PC-9 (cell line): ENCODE results near the gene SMIM43. TPM values are rescaled to one million over a fixed set of nuclear protein-coding genes. Genes with fewer than 3 reads are reported as not detected.

ENCODE experiments used
- BruUV-seq: library from RNA; stranded (reverse); fragments of 400-500 nt; replicated peaks from 2 replicates; lab custom pipeline; 2021; lab: Mats Ljungman, UMichigan
- CTCF ChIA-PET: fragments of 300-600 bp; sonication (Branson Sonifier 250); formaldehyde crosslinking; loops from one replicate; lab custom pipeline; 2022; ENCODE audit warnings: antibody characterized with exemption; lab: Charles Lee
- POLR2A ChIA-PET: fragments of 300-600 bp; sonication (Branson Sonifier 250); formaldehyde crosslinking; loops from one replicate; lab custom pipeline; 2022; ENCODE audit warnings: antibody characterized with exemption; ENCODE audit not compliant: unreplicated experiment; lab: Charles Lee
- DNase-seq, 2 experiments: peaks; one replicate each; pipeline versions ENCODE4 v3.0.0 to v3.0.0-alpha.2; 2015 to 2022; ENCODE audit warnings: mixed read lengths in 1 of 2
- H2AFZ ChIP-seq: fragments of 200-600 bp; sonication (generic); 2 replicates; pipeline ENCODE4 v1.8.1; 2017; ENCODE audit warnings: antibody characterized with exemption
- H3F3A ChIP-seq: fragments of 200-600 bp; sonication (generic); 2 replicates; pipeline ENCODE4 v1.8.1; 2017; ENCODE audit warnings: antibody characterized with exemption, mild to moderate bottlenecking, low read depth; ENCODE audit not compliant: insufficient read depth
- H3K27ac ChIP-seq: fragments of 200-600 bp; sonication (generic); 2 replicates; pipeline ENCODE4 v1.6.1; 2016; ENCODE audit warnings: mixed run types
- H3K27me3 ChIP-seq: fragments of 200-600 bp; sonication (generic); 2 replicates; pipeline ENCODE4 v1.6.1; 2016; ENCODE audit warnings: low read depth, mixed run types; ENCODE audit not compliant: insufficient read depth
- H3K36me3 ChIP-seq: fragments of 200-600 bp; sonication (generic); 2 replicates; pipeline ENCODE4 v1.6.1; 2016; ENCODE audit warnings: low read depth, mixed run types
- H3K4me1 ChIP-seq: fragments of 200-600 bp; sonication (generic); replicated peaks from 2 replicates; pipeline ENCODE4 v1.6.1; 2016; ENCODE audit warnings: mixed run types; ENCODE audit not compliant: insufficient read depth
- H3K4me2 ChIP-seq: fragments of 200-600 bp; sonication (generic); 2 replicates; pipeline ENCODE4 v1.6.1; 2017; ENCODE audit warnings: mixed run types
- H3K4me3 ChIP-seq: fragments of 200-600 bp; sonication (generic); 2 replicates; pipeline ENCODE4 v1.6.1; 2016; ENCODE audit warnings: mixed run types
- H3K79me2 ChIP-seq: fragments of 200-600 bp; sonication (generic); 2 replicates; pipeline ENCODE4 v1.6.1; 2017; ENCODE audit warnings: low read depth, mixed run types
- H3K9me2 ChIP-seq: fragments of 200-600 bp; sonication (generic); 2 replicates; pipeline ENCODE4 v1.8.1; 2017; ENCODE audit warnings: mild to moderate bottlenecking; ENCODE audit not compliant: insufficient read depth
- H3K9me3 ChIP-seq: fragments of 200-600 bp; sonication (generic); 2 replicates; pipeline ENCODE4 v1.8.1; 2016; ENCODE audit warnings: low read depth; ENCODE audit not compliant: insufficient read depth
- H4K20me1 ChIP-seq: fragments of 200-600 bp; sonication (generic); 2 replicates; pipeline ENCODE4 v1.8.1; 2017; ENCODE audit not compliant: insufficient read depth
- CTCF ChIP-seq: fragments of 200-600 bp; sonication (generic); conservative IDR thresholded peaks from 2 replicates; pipeline ENCODE4 v1.6.1; 2017; ENCODE audit warnings: mixed run types, antibody characterized with exemption, mild to moderate bottlenecking, moderate library complexity
- EZH2 ChIP-seq: fragments of 200-600 bp; sonication (generic); IDR thresholded peaks from 2 replicates; pipeline ENCODE4 v1.8.0; 2017; ENCODE audit warnings: antibody characterized with exemption, low read depth
- intact Hi-C: fragments of 100-400 bp; cut with micrococcal nuclease; formaldehyde crosslinking; loops from one replicate; pipeline ENCODE4 v1.10.0; 2022; ENCODE audit not compliant: unreplicated experiment
- total RNA-seq: library from RNA; stranded (reverse); gene quantifications from 2 replicates; pipeline ENCODE4 v1.2.3, GENCODE V29; 2021

Gene SMIM43
- total RNA-seq, 1 experiment from 2014 or later = not detected

- CTCF ChIA-PET = no interaction called here
- no TSS peak for BruUV-seq
Observed at GRCh38 chr4:121789455-121789854, 24.5 kb upstream of the SMIM43 start.

GRCh38 chr4:121788896-121789295, 23.9 kb upstream of the SMIM43 start:
- POLR2A ChIA-PET = no interaction called here
- TF ChIP-seq CTCF = no peak
- TF ChIP-seq EZH2 = no peak
- no peak overlapping the region for H3K4me2 ChIP-seq

More at GRCh38 chr4:121789455-121789854, 24.5 kb upstream of the SMIM43 start:
- Histone ChIP-seq H3K36me3 (no peaks in the 10 kb centered on the region), H3K4me3 (no peak overlapping the region), H3K4me1 (peaks cover 23% of the 10 kb centered on the region), H2AFZ (no peak overlapping the region), H3K9me2 (no peaks in the 10 kb centered on the region), H3K9me3 (no peaks in the 10 kb centered on the region), H3K27ac (no peak overlapping the region), H3K27me3 (no peaks in the 10 kb centered on the region), H4K20me1 (no peaks in the 10 kb centered on the region), H3K4me2 (0 out of 2 replicates have a peak overlapping the region, but pooled peaks have one; percentile 8), H3F3A (no peaks in the 10 kb centered on the region), H3K79me2 (no peaks in the 10 kb centered on the region)
- TF ChIP-seq CTCF = no peak
- no peak for TF ChIP-seq EZH2
- intact Hi-C loops = no loop called here
- POLR2A ChIA-PET = no interaction called here
- no peak for DNase-seq

GRCh38 chr4:121786221-121786620, 21.3 kb upstream of the SMIM43 start:
- Histone ChIP-seq H3K4me1 (peaks cover 23% of the 10 kb centered on the region), H3K27ac (no peak overlapping the region), H3K36me3 (no peaks in the 10 kb centered on the region), H3K9me3 (no peaks in the 10 kb centered on the region; the same call in 1 of the 2 replicates), H2AFZ (no peak overlapping the region), H3K9me2 (no peaks in the 10 kb centered on the region), H3K27me3 (no peaks in the 10 kb centered on the region), H3K79me2 (no peaks in the 10 kb centered on the region), H3K4me2 (no peak overlapping the region), H3F3A (no peaks in the 10 kb centered on the region), H4K20me1 (no peaks in the 10 kb centered on the region), H3K4me3 (no peak overlapping the region)
- ChIA-PET POLR2A (no interaction called here), CTCF (no interaction called here)
- no peak for DNase-seq
- intact Hi-C loops = no loop called here
- no peak for TF ChIP-seq CTCF
- TF ChIP-seq EZH2 = no peak
- no TSS peak for BruUV-seq

More at GRCh38 chr4:121788896-121789295, 23.9 kb upstream of the SMIM43 start:
- Histone ChIP-seq H3K9me2 (no peaks in the 10 kb centered on the region), H3F3A (no peaks in the 10 kb centered on the region), H2AFZ (no peak overlapping the region), H3K9me3 (no peaks in the 10 kb centered on the region; the same call in 1 of the 2 replicates), H4K20me1 (no peaks in the 10 kb centered on the region), H3K4me3 (no peak overlapping the region), H3K4me1 (peaks cover 23% of the 10 kb centered on the region), H3K27ac (no peak overlapping the region), H3K27me3 (no peaks in the 10 kb centered on the region), H3K36me3 (no peaks in the 10 kb centered on the region), H3K79me2 (no peaks in the 10 kb centered on the region)
- CTCF ChIA-PET = no interaction called here
- intact Hi-C loops = no loop called here
- no TSS peak for BruUV-seq
- no peak for DNase-seq
